Prostate gland (tissue), 2 donors: ENCODE data around the gene ATP1B1. TPM values are rescaled to one million over a fixed set of nuclear protein-coding genes. Genes with fewer than 3 reads are reported as not detected.

ENCODE experiments used
- DNase-seq: peaks from one replicate; pipeline ENCODE4 v3.0.0-alpha.2; 2019; ENCODE audit warnings: low spot score
- H3K27ac ChIP-seq, 2 donors: fragments of 200-600 bp; sonication (generic); 2 replicates each; pipeline ENCODE4 v1.5.1; 2017 to 2019
- H3K27me3 ChIP-seq: fragments of 200-600 bp; sonication (generic); replicated peaks from 2 replicates; pipeline ENCODE4 v1.5.1; 2019; ENCODE audit not compliant: insufficient read depth
- H3K36me3 ChIP-seq, 2 donors: fragments of 200-600 bp; sonication (generic); 1 replicate in 1 of 2; 2 replicates in 1 of 2; pipeline versions ENCODE4 v1.5.1 to v1.8.1; 2017 to 2019
- H3K4me1 ChIP-seq: fragments of 200-600 bp; sonication (generic); replicated peaks from 2 replicates; pipeline ENCODE4 v1.5.1; 2019
- H3K4me3 ChIP-seq, 2 donors: fragments of 200-600 bp; sonication (generic); 2 replicates each; pipeline ENCODE4 v1.5.1; 2017 to 2019
- H3K9me3 ChIP-seq: fragments of 200-600 bp; sonication (generic); 2 replicates; pipeline ENCODE4 v1.5.1; 2017
- POLR2A ChIP-seq: fragments of 450-650 bp; IDR thresholded peaks from one replicate; pipeline ENCODE4 v1.6.1; 2016; ENCODE audit warnings: antibody characterized with exemption, mild to moderate bottlenecking
- POLR2AphosphoS5 ChIP-seq: sonication (generic); formaldehyde crosslinking; IDR thresholded peaks from one replicate; pipeline ENCODE4 v1.6.1; 2017; ENCODE audit warnings: antibody characterized with exemption
- WGBS: methylation state at CpG from one replicate; pipeline ENCODE4 v1.1.5; 2018; 5-methylcytosine and 5-hydroxymethylcytosine counted together
- intact Hi-C: fragments of 100-400 bp; cut with DNase I; formaldehyde crosslinking; loops from one replicate; pipeline ENCODE4 v1.14.2; 2022
- total RNA-seq, 2 donors: library from RNA; depleted of rRNA; stranded (reverse); fragments of >200 nt; gene quantifications; one replicate each; pipeline ENCODE4 v1.1.0, GENCODE V29; 2016
- TF ChIP-seq, protein P1 (sequence below), 4 experiments: fragments of 200-600 bp in 2 of 4; fragments of 450-650 bp in 2 of 4; sonication (generic) in 2 of 4; IDR thresholded peaks; 1 replicate in 3 of 4; 2 replicates in 1 of 4; pipeline ENCODE4 v1.5.1; 2016 to 2019; ENCODE audit warnings: antibody characterized with exemption in 4 of 4, mild to moderate bottlenecking in 2 of 4, moderate library complexity in 2 of 4

Gene ATP1B1
- total RNA-seq, 2 donors from 2014 or later: 59.4 to 139 TPM

DNA sequence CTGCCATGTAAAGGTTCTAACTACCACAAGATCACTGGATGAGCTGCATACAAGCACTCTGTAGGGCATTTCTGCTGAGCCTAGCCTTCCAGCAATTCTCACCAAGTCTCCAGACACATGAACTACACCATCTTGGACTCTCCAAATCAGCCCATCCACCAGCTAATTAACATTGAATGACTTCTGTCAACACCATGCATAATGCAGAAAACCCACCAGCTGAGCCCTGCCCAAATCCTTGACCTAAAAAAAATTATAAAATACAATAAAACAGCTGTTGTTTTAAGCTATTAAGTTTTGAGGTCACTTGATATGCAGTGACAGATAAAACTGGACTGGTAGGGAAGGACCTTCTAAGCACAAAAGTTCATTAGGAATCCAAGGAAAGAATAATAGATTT is 44.3 kb upstream of the ATP1B1 start:
- intact Hi-C loops: no loop called here
- DNase-seq: no peak
- H3K4me1 ChIP-seq: no peaks in the 10 kb centered on the region
- no peaks in the 10 kb centered on the region for H3K27me3 ChIP-seq
- no peaks in the 10 kb centered on the region for H3K36me3 ChIP-seq
- H3K9me3 ChIP-seq: no peaks in the 10 kb centered on the region
- no peak for TF ChIP-seq POLR2A
- no peak overlapping the region for H3K4me3 ChIP-seq
- no peak overlapping the region for H3K27ac ChIP-seq

- Histone ChIP-seq H3K4me1 (no peaks in the 10 kb centered on the region), H3K9me3 (no peaks in the 10 kb centered on the region), H3K4me3 (no peak overlapping the region), H3K36me3 (no peaks in the 10 kb centered on the region), H3K27me3 (no peaks in the 10 kb centered on the region), H3K27ac (no peak overlapping the region)
- TF ChIP-seq POLR2AphosphoS5 (no peak), POLR2A (no peak)
- TF ChIP-seq, protein P1, sequence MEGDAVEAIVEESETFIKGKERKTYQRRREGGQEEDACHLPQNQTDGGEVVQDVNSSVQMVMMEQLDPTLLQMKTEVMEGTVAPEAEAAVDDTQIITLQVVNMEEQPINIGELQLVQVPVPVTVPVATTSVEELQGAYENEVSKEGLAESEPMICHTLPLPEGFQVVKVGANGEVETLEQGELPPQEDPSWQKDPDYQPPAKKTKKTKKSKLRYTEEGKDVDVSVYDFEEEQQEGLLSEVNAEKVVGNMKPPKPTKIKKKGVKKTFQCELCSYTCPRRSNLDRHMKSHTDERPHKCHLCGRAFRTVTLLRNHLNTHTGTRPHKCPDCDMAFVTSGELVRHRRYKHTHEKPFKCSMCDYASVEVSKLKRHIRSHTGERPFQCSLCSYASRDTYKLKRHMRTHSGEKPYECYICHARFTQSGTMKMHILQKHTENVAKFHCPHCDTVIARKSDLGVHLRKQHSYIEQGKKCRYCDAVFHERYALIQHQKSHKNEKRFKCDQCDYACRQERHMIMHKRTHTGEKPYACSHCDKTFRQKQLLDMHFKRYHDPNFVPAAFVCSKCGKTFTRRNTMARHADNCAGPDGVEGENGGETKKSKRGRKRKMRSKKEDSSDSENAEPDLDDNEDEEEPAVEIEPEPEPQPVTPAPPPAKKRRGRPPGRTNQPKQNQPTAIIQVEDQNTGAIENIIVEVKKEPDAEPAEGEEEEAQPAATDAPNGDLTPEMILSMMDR (IDR thresholded peaks at IDR 0.05): no peak
- 89% methylated on average over 7 of the region's 7 CpGs for WGBS
- no peak for DNase-seq
- intact Hi-C loops: no loop called here
Observed at GRCh38 chr1:169064103-169064502, 42.4 kb upstream of the ATP1B1 start.

DNA sequence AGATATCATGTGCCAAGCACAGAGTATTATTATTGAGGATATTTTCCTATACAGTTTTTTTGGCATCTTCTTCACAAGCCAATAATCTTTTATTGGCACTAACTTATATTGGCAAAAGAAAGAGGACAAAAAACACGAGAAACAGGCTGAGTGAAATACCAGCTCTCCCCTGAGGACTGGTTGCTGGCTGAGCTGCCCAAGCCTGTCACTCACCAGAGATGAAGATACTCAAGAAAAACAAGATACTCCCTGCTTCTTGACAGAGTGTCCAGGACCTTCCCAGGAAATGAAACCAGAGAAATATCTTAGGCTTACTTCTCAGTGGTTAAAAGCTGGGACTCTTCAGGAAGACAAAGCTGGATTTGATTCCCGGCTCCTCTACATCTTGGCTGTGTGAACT is 35.9 kb upstream of the ATP1B1 start:
- TF ChIP-seq POLR2AphosphoS5 (no peak), POLR2A (no peak)
- TF ChIP-seq, protein P1 (IDR thresholded peaks at IDR 0.05): no peak
- DNase-seq: no peak
- WGBS: 46% methylated on average over 2 of the region's 2 CpGs
- H3K4me1 ChIP-seq: no peaks in the 10 kb centered on the region
- no peaks in the 10 kb centered on the region for H3K27me3 ChIP-seq
- intact Hi-C loops: no loop called here
- no peaks in the 10 kb centered on the region for H3K9me3 ChIP-seq
- no peak overlapping the region for H3K4me3 ChIP-seq
- H3K27ac ChIP-seq: no peak overlapping the region
- no peaks in the 10 kb centered on the region for H3K36me3 ChIP-seq

GRCh38 chr1:169070958-169071357 is 35.5 kb upstream of the ATP1B1 start:
- Histone ChIP-seq H3K27me3 (no peaks in the 10 kb centered on the region), H3K9me3 (no peaks in the 10 kb centered on the region), H3K4me1 (no peaks in the 10 kb centered on the region), H3K36me3 (no peaks in the 10 kb centered on the region), H3K27ac (no peak overlapping the region), H3K4me3 (no peak overlapping the region)
- intact Hi-C loops: no loop called here
- WGBS: 89% methylated on average over 3 of the region's 3 CpGs
- no peak for TF ChIP-seq POLR2A
- no peak for DNase-seq

DNA sequence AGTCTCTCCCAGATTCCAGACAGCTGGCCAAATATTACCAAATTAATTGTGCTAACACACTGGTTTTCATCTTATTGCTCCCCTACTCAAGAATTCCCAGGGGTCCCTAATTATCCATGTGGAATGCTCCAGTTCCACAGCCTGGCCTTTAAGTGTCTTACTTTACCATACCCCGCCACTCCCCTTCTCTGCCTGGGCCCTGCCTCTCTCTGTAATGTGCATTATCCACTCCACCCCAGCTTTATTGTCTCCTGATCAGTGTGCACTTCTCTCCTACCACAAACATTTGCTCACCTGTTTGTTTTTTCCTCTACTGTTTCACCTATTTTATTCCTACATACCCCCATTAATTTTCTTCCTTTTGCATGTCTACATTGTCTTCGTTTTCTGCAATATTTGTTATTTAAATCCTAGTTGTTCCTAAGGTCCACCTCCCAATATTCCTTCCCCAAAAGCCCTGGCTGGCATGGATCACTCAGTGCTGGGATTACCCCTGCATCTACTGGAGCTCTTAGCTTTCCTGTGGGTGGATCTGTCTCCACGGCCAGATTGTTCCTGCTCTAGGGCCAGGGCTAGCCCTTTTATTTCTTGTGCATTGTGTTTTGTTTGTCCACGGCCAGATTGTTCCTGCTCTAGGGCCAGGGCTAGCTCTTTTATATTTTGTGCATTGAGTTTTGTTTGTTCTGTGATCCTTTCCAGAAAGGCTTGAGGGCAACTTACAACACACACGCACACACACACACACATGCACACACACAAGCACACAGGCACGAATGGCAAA is 33.4 kb upstream of the ATP1B1 start:
- H3K27ac ChIP-seq: no peak overlapping the region

More for the DNA sequence above, 33.4 kb upstream of the ATP1B1 start:
- 55% methylated on average over 6 of the region's 6 CpGs for WGBS
- no peak for DNase-seq
- Histone ChIP-seq H3K4me3 (no peak overlapping the region), H3K36me3 (no peaks in the 10 kb centered on the region), H3K27me3 (no peaks in the 10 kb centered on the region), H3K4me1 (no peaks in the 10 kb centered on the region), H3K9me3 (no peaks in the 10 kb centered on the region)
- intact Hi-C loops: no loop called here
- TF ChIP-seq POLR2AphosphoS5 (no peak), POLR2A (no peak)
- TF ChIP-seq, protein P1 (IDR thresholded peaks at IDR 0.05): no peak
